Panc1 (cell line): ENCODE measurements around the gene C20orf204. TPM values are rescaled to one million over a fixed set of nuclear protein-coding genes. Genes with fewer than 3 reads are reported as not detected.

Experiments
- ATAC-seq: fragments of 200-7000 bp; cut with Tn5 transposase; 2 replicates; pipeline ENCODE4 v1.9.1; 2020; ENCODE audit warnings: mild to moderate bottlenecking, moderate library complexity
- BruUV-seq: library from RNA; stranded (reverse); fragments of 400-500 nt; replicated peaks from 2 replicates; lab custom pipeline; 2021; lab: Mats Ljungman, UMichigan
- CTCF ChIA-PET: fragments of 300-600 bp; sonication (Branson Sonifier 250); formaldehyde crosslinking; loops from one replicate; lab custom pipeline; 2022; ENCODE audit warnings: antibody characterized with exemption; lab: Charles Lee
- POLR2A ChIA-PET: fragments of 300-600 bp; sonication (Branson Sonifier 250); formaldehyde crosslinking; loops from one replicate; lab custom pipeline; 2022; ENCODE audit warnings: antibody characterized with exemption; lab: Charles Lee
- DNase-seq: peaks from one replicate; pipeline ENCODE4 v3.0.0-alpha.2; 2010; ENCODE audit warnings: low read depth, low spot score
- H3K27ac ChIP-seq: 2 replicates; pipeline ENCODE4 v1.5.1; 2011; ENCODE audit warnings: mild to moderate bottlenecking, low read length, inconsistent platforms
- H3K27me3 ChIP-seq: fragments of 200-500 bp; sonication (Bioruptor generic); 2 replicates; pipeline ENCODE4 v1.6.0; 2014; ENCODE audit warnings: low read length, inconsistent platforms; ENCODE audit not compliant: control insufficient read depth, insufficient read depth
- H3K36me3 ChIP-seq: fragments of 200-500 bp; sonication (Bioruptor generic); 2 replicates; pipeline ENCODE4 v1.5.1; 2014; ENCODE audit warnings: inconsistent platforms, mild to moderate bottlenecking, low read length, moderate library complexity; ENCODE audit not compliant: control insufficient read depth, insufficient read depth
- H3K4me1 ChIP-seq: 2 replicates; pipeline ENCODE4 v1.5.1; 2011; ENCODE audit warnings: inconsistent platforms, mild to moderate bottlenecking, low read length, moderate library complexity; ENCODE audit not compliant: control insufficient read depth, insufficient read depth
- H3K4me3 ChIP-seq, 2 experiments: 2 replicates each; pipeline ENCODE4 v1.5.1; 2011 to 2012; ENCODE audit warnings: low read depth in 2 of 2, low read length in 2 of 2, mild to moderate bottlenecking in 2 of 2, inconsistent platforms in 1 of 2, moderate library complexity in 1 of 2
- H3K9me3 ChIP-seq: fragments of 200-500 bp; sonication (Bioruptor generic); 2 replicates; pipeline ENCODE4 v1.5.1; 2014; ENCODE audit warnings: low read depth, mild to moderate bottlenecking, inconsistent platforms, low read length, moderate library complexity; ENCODE audit not compliant: control insufficient read depth, insufficient read depth
- CTCF ChIP-seq: fragments of 450-650 bp; IDR thresholded peaks from 2 replicates; pipeline ENCODE4 v1.5.1; 2017; ENCODE audit warnings: mild to moderate bottlenecking
- POLR2AphosphoS5 ChIP-seq: IDR thresholded peaks from 2 replicates; pipeline ENCODE4 v1.6.1; 2012; ENCODE audit warnings: mild to moderate bottlenecking, low read depth, low read length, moderate library complexity
- REST ChIP-seq, 2 experiments: IDR thresholded peaks; 2 replicates each; pipeline ENCODE4 v1.6.1; 2011 to 2012; ENCODE audit warnings: low read depth in 2 of 2, control low read depth in 1 of 2, low read length in 1 of 2, mild to moderate bottlenecking in 1 of 2, moderate library complexity in 1 of 2; ENCODE audit not compliant: insufficient read depth in 1 of 2
- SIN3A ChIP-seq: IDR thresholded peaks from 2 replicates; pipeline ENCODE4 v1.6.1; 2012; ENCODE audit warnings: low read depth, mild to moderate bottlenecking, low read length, moderate library complexity, borderline replicate concordance; ENCODE audit not compliant: insufficient read depth
- TCF7L2 ChIP-seq: IDR thresholded peaks from 2 replicates; pipeline ENCODE4 v1.6.1; 2011; ENCODE audit warnings: mild to moderate bottlenecking, low read depth, low read length, inconsistent platforms
- in situ Hi-C: cut with HindIII; loops from 2 replicates; pipeline ENCODE4 v1.10.0; 2016; ENCODE audit warnings: low sequenced_read_pairs, low pct_unique_long_range_greater_than_20kb
- intact Hi-C: fragments of 100-400 bp; cut with micrococcal nuclease; formaldehyde crosslinking; loops from one replicate; pipeline ENCODE4 v1.10.0; 2022; ENCODE audit not compliant: unreplicated experiment
- total RNA-seq: library from RNA; stranded (reverse); gene quantifications from one replicate; pipeline ENCODE4 v1.2.1, GENCODE V29; 2021; ENCODE audit not compliant: unreplicated experiment

C20orf204 gene
- total RNA-seq, 1 experiment from 2014 or later: 1.9 TPM

- BruUV-seq: no TSS peak
- Histone ChIP-seq H3K9me3 (no peaks in the 10 kb centered on the region), H3K4me3 (no peak overlapping the region), H3K36me3 (peaks cover 14% of the 10 kb centered on the region), H3K4me1 (no peaks in the 10 kb centered on the region), H3K27ac (no peak overlapping the region; the same call in 1 of the 2 replicates), H3K27me3 (no peaks in the 10 kb centered on the region)
- DNase-seq (no peak), ATAC-seq (no peak)
- intact Hi-C loops (no loop called here), in situ Hi-C loops (no loop called here)
- CTCF ChIA-PET: no interaction called here
- POLR2A ChIA-PET: no interaction called here
- TF ChIP-seq TCF7L2: no peak
- no peak for TF ChIP-seq REST (IDR thresholded peaks at IDR 0.05; ENCODE audit: insufficient read depth in 1 of 2, low read depth in 2 of 2, low read length in 1 of 2)
- TF ChIP-seq SIN3A: no peak
- no peak for TF ChIP-seq POLR2AphosphoS5
- no peak for TF ChIP-seq CTCF
These were observed 11.6 kb upstream of the C20orf204 start for GRCh38 chr20:64024141-64024990.

- Histone ChIP-seq H3K4me1 (no peaks in the 10 kb centered on the region), H3K4me3 (no peak overlapping the region), H3K9me3 (no peaks in the 10 kb centered on the region), H3K27me3 (no peaks in the 10 kb centered on the region), H3K36me3 (peaks cover 14% of the 10 kb centered on the region), H3K27ac (no peak overlapping the region)
- ATAC-seq: no peak
- TF ChIP-seq REST (IDR thresholded peaks at IDR 0.05; ENCODE audit: insufficient read depth in 1 of 2, low read depth in 2 of 2, low read length in 1 of 2): no peak
- TF ChIP-seq SIN3A: no peak
- no peak for TF ChIP-seq CTCF
- no peak for TF ChIP-seq TCF7L2
- TF ChIP-seq POLR2AphosphoS5: no peak
- POLR2A ChIA-PET: no interaction called here
- in situ Hi-C loops: no loop called here
- intact Hi-C loops: no loop called here
- DNase-seq: no peak
- CTCF ChIA-PET: no interaction called here
- no TSS peak for BruUV-seq
These were observed 10.7 kb upstream of the C20orf204 start for GRCh38 chr20:64025101-64025825.
